ENCODE data around the gene CCDC78. TPM values are rescaled to one million over a fixed set of nuclear protein-coding genes. Genes with fewer than 3 reads are reported as not detected.
"Not testable (repeated sequence)": the region's sequence is repeated elsewhere in the genome, so short reads cannot be mapped to it uniquely, and the experiment has no call there.

CCDC78 gene
- total RNA-seq, 1 experiment from 2014 or later = 10.0 TPM

DNA sequence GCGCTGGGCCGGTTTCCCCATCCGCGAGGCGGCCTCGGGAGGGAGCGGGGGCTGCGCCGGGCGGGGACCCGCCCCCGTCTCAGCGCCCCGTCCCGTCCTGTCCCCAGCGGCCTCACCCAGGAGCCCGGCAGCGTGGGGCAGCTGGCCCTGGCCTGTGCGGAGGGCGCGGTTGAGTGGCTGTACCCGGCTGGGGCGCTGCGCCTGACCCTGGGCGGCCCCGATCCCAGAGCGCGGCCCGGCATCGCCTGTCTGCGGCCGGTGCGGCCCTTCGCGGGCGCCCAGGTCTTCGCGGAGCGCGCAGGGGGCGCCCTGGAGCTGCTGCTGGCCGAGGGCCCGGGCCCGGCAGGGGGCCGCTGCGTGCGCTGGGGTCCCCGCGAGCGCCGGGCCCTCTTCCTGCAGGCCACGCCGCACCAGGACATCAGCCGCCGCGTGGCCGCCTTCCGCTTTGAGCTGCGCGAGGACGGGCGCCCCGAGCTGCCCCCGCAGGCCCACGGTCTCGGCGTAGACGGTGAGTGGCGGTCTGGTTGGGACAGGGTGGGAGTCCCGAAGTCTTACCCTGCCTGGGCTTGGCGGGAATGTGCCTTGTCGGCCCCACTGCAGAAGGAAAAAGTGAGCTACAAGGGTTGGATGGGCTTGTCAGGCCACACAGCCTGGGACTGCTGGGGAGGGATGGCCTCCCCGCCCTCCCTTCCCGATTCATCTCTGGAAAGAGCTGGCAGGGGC lies 10.6 kb downstream of the CCDC78 start:
- CTCF ChIA-PET = interaction anchor here (0.7 to 1.3 kb wide), 5 partner anchors 10 to 69 kb away, joined by 3 to 10 read pairs (median 4); partner anchors contain the start of genes CCDC78, CIAO3 and HAGHL
- H3K4me1 Mint-ChIP-seq (ENCODE audit: low read depth, unreplicated experiment) = peaks cover 27% of the 10 kb centered on the region
- H3K36me3 Mint-ChIP-seq (ENCODE audit: insufficient read depth, unreplicated experiment) = peaks cover 70% of the 10 kb centered on the region
- intact Hi-C loops (cut with micrococcal nuclease; ENCODE audit: unreplicated experiment) = no loop called here
- no TSS peak for BruUV-seq (replicated peaks)
- peaks cover 11% of the 10 kb centered on the region for H3K27me3 Mint-ChIP-seq (ENCODE audit: unreplicated experiment)
- TF ChIP-seq, protein P1, sequence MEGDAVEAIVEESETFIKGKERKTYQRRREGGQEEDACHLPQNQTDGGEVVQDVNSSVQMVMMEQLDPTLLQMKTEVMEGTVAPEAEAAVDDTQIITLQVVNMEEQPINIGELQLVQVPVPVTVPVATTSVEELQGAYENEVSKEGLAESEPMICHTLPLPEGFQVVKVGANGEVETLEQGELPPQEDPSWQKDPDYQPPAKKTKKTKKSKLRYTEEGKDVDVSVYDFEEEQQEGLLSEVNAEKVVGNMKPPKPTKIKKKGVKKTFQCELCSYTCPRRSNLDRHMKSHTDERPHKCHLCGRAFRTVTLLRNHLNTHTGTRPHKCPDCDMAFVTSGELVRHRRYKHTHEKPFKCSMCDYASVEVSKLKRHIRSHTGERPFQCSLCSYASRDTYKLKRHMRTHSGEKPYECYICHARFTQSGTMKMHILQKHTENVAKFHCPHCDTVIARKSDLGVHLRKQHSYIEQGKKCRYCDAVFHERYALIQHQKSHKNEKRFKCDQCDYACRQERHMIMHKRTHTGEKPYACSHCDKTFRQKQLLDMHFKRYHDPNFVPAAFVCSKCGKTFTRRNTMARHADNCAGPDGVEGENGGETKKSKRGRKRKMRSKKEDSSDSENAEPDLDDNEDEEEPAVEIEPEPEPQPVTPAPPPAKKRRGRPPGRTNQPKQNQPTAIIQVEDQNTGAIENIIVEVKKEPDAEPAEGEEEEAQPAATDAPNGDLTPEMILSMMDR (IDR thresholded peaks at IDR 0.05; ENCODE audit: unreplicated experiment) = no peak
- peak overlapping the region; percentile 78 for H3K4me3 Mint-ChIP-seq (ENCODE audit: low read depth, unreplicated experiment)
- H3K27ac Mint-ChIP-seq (ENCODE audit: unreplicated experiment) = peak overlapping the region; percentile 83
- DNase-seq = peak; percentile 63
- H3K9me3 Mint-ChIP-seq (ENCODE audit: low read depth, unreplicated experiment) = no peaks in the 10 kb centered on the region

DNA sequence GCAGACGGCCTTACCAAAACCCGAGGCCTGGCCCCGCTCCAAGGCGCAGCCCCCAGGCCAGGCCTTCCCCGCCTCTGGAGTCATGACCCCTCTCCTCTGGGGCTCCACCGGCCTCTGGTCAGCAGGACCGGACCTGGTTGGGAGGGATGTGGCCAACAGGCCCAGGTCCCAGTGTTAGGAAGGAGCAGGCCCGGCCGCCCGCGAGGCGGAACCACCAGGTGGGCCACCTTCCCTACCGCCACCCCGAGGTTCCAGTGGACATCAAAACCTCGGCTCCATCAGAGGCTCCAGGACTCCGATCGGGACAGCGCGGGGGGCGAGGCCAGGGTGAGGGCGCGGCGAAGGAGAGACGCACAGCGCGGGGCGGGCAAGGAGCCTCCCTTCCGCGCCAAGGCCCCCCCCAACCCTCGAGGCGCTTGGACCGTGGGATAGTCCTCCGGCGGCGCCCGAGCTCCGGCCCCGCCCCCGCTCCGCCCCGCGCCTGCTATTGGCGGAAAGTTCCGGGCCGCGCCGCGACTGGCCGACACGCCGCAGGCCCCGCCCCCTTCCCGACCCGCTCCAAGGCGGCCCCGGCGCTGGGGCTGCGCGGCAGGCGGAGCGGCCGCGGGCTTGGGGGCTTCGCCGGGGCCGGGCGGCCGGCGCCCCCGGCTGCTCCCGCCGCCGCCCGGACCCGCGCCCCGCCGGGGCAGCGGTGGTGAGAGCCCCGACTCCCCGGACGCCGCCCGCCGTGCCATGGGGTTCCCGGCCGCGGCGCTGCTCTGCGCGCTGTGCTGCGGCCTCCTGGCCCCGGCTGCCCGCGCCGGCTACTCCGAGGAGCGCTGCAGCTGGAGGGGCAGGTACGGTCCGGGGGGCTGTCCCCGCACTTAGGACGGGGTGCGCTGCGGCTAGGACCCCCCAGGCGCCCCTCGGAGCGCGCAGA lies 11.4 kb downstream of the CCDC78 start, which contains the start of gene METRN:
METRN (plus strand) TSS at position 561 of the 919 bp plus-strand sequence; CDS start at position 733, 172 bp downstream.
- Mint-ChIP-seq H3K36me3 (ENCODE audit: insufficient read depth, unreplicated experiment) (peaks cover 62% of the 10 kb centered on the region), H3K27ac (ENCODE audit: unreplicated experiment) (peak within 1 kb of the TSS; percentile 83), H3K9me3 (ENCODE audit: low read depth, unreplicated experiment) (no peaks in the 10 kb centered on the region), H3K4me3 (ENCODE audit: low read depth, unreplicated experiment) (peak within 1 kb of the TSS; percentile 78), H3K4me1 (ENCODE audit: low read depth, unreplicated experiment) (peaks cover 22% of the 10 kb centered on the region), H3K27me3 (ENCODE audit: unreplicated experiment) (peaks cover 19% of the 10 kb centered on the region)
- BruUV-seq (replicated peaks) = no TSS peak
- peak; percentile 98 for DNase-seq
- intact Hi-C loops (cut with micrococcal nuclease; ENCODE audit: unreplicated experiment) = loop anchor here (5.0 kb wide), 1 partner anchor 72 kb away; the partner anchor contains the start of genes CHTF18 and RPUSD1
- TF ChIP-seq, protein P1 (IDR thresholded peaks at IDR 0.05; ENCODE audit: unreplicated experiment) = no peak
- CTCF ChIA-PET = interaction anchor here (0.6 to 1.1 kb wide), 2 partner anchors 20 to 43 kb away, joined by 3 to 4 read pairs; no protein-coding TSS in a partner anchor

DNA sequence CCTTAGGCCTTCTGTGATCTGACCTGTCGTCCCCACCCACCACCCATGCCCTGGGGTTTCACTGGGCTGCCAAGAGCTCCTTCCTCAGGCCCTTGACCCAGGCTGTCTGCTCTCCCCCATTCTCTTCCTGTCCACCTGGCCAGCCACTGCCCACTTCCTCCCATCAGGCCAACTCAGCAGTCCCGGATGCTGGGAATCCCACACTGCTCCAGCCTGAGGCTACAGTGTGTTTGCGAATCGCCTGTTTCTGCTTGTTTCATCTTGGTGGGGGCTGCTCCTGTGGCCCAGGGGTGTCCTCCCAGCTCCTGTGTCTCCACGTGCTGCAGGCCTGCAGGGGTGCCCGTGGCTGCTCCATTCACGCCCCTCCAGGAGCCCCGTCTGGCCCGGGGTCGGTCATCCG lies 12.2 kb downstream of the CCDC78 start:
- BruUV-seq (replicated peaks) = no TSS peak
- intact Hi-C loops (cut with micrococcal nuclease; ENCODE audit: unreplicated experiment) = loop anchor here (5.0 kb wide), 1 partner anchor 73 kb away; the partner anchor contains the start of genes CHTF18 and RPUSD1
- peaks cover 15% of the 10 kb centered on the region for H3K4me1 Mint-ChIP-seq (ENCODE audit: low read depth, unreplicated experiment)
- H3K27ac Mint-ChIP-seq (ENCODE audit: unreplicated experiment) = no peak overlapping the region
- no peak for DNase-seq
- TF ChIP-seq, protein P1 (IDR thresholded peaks at IDR 0.05; ENCODE audit: unreplicated experiment) = no peak
- peaks cover 54% of the 10 kb centered on the region for H3K36me3 Mint-ChIP-seq (ENCODE audit: insufficient read depth, unreplicated experiment)
- no peaks in the 10 kb centered on the region for H3K9me3 Mint-ChIP-seq (ENCODE audit: low read depth, unreplicated experiment)
- CTCF ChIA-PET = interaction anchor here (0.6 kb wide), 1 partner anchor 154 kb away, joined by 3 read pairs; no protein-coding TSS in a partner anchor
- peak overlapping the region; percentile 78 for H3K4me3 Mint-ChIP-seq (ENCODE audit: low read depth, unreplicated experiment)
- peaks cover 27% of the 10 kb centered on the region for H3K27me3 Mint-ChIP-seq (ENCODE audit: unreplicated experiment)

DNA sequence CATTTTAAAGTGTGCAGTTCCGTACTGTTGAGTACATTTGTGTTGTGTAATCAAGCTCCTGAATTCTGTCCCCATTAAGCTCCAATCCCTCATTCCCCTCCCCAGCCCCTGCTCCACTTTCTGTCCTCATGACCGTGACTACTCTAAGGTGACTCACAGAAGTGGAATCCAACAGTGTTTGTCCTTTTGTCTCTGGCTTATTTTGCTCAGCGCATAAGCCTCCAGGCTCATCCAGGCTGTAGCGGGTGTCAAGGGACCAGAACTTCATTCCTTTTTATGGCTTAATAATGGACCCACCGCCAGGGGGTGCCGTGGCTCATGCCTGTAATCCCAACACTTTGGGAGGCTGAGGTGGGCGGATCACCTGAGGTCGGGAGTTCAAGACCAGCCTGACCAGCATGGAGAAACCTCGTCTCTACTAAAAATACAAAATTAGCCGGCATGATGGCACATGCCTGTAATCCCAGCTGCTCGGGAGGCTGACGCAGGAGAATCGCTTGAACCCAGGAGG lies 13.4 kb downstream of the CCDC78 start:
- not testable (repeated sequence) for H3K9me3 Mint-ChIP-seq (ENCODE audit: low read depth, unreplicated experiment); BruUV-seq (replicated peaks); H3K4me1 Mint-ChIP-seq (ENCODE audit: low read depth, unreplicated experiment); H3K4me3 Mint-ChIP-seq (ENCODE audit: low read depth, unreplicated experiment)
- intact Hi-C loops (cut with micrococcal nuclease; ENCODE audit: unreplicated experiment) = loop anchor here (5.0 kb wide), 1 partner anchor 75 kb away; the partner anchor contains the start of genes CHTF18 and RPUSD1
- H3K36me3 Mint-ChIP-seq (ENCODE audit: insufficient read depth, unreplicated experiment) = peaks cover 41% of the 10 kb centered on the region
- CTCF ChIA-PET = interaction anchor here (0.6 to 1.4 kb wide), 12 partner anchors 8 to 345 kb away, joined by 3 to 9 read pairs (median 4); partner anchors contain the start of genes ANTKMT, CHTF18, CIAO3 and RPUSD1
- TF ChIP-seq, protein P1 (IDR thresholded peaks at IDR 0.05; ENCODE audit: unreplicated experiment) = peak; percentile 84
- H3K27ac Mint-ChIP-seq (ENCODE audit: unreplicated experiment) = peak overlapping the region; percentile 52
- H3K27me3 Mint-ChIP-seq (ENCODE audit: unreplicated experiment) = peaks cover 40% of the 10 kb centered on the region
- DNase-seq = peak; percentile 91

Measured in Calu3 (cell line).